IMR-90 (cell line): ENCODE data around the gene PDCD1.

Experiments used
- FOS ChIP-seq: fragments of 150-350 bp; IDR thresholded peaks from 2 replicates; pipeline ENCODE4 v1.6.1; 2016; ENCODE audit warnings: low read depth, low read length
- MAFK ChIP-seq: IDR thresholded peaks from 2 replicates; pipeline ENCODE4 v1.6.1; 2012; ENCODE audit warnings: low read depth, low read length, improper control_type of control experiment
- MAZ ChIP-seq: IDR thresholded peaks from 2 replicates; pipeline ENCODE4 v1.6.1; 2012; ENCODE audit warnings: low read depth, mild to moderate bottlenecking, low read length, improper control_type of control experiment, moderate library complexity, borderline replicate concordance
- POLR2A ChIP-seq: IDR thresholded peaks from 2 replicates; pipeline ENCODE4 v1.6.1; 2012; ENCODE audit warnings: mild to moderate bottlenecking, low read depth, low read length
- RAD21 ChIP-seq: IDR thresholded peaks from 2 replicates; pipeline ENCODE4 v1.6.1; 2012; ENCODE audit warnings: low read length, improper control_type of control experiment
- RCOR1 ChIP-seq: IDR thresholded peaks from 2 replicates; pipeline ENCODE4 v1.6.1; 2012; ENCODE audit warnings: mild to moderate bottlenecking, low read length, improper control_type of control experiment; ENCODE audit not compliant: insufficient replicate concordance
- RFX5 ChIP-seq: IDR thresholded peaks from 2 replicates; pipeline ENCODE4 v1.8.0; 2012; ENCODE audit warnings: low read depth, mild to moderate bottlenecking, low read length, moderate library complexity
- TF ChIP-seq, protein P1 (sequence below): conservative IDR thresholded peaks from 2 replicates; pipeline ENCODE4 v1.5.1; 2012; ENCODE audit warnings: mild to moderate bottlenecking, low read depth, low read length, improper control_type of control experiment
- TF ChIP-seq, protein P2 (sequence below): fragments of 150-350 bp; IDR thresholded peaks from 2 replicates; pipeline ENCODE4 v1.6.1; 2016; ENCODE audit warnings: low read depth, mild to moderate bottlenecking, low read length, moderate library complexity, borderline replicate concordance
- TF ChIP-seq, protein P3 (sequence below): fragments of 150-350 bp; IDR thresholded peaks from 2 replicates; pipeline ENCODE4 v1.6.1; 2017; ENCODE audit warnings: mild to moderate bottlenecking, antibody characterized with exemption, low read length, low read depth

DNA sequence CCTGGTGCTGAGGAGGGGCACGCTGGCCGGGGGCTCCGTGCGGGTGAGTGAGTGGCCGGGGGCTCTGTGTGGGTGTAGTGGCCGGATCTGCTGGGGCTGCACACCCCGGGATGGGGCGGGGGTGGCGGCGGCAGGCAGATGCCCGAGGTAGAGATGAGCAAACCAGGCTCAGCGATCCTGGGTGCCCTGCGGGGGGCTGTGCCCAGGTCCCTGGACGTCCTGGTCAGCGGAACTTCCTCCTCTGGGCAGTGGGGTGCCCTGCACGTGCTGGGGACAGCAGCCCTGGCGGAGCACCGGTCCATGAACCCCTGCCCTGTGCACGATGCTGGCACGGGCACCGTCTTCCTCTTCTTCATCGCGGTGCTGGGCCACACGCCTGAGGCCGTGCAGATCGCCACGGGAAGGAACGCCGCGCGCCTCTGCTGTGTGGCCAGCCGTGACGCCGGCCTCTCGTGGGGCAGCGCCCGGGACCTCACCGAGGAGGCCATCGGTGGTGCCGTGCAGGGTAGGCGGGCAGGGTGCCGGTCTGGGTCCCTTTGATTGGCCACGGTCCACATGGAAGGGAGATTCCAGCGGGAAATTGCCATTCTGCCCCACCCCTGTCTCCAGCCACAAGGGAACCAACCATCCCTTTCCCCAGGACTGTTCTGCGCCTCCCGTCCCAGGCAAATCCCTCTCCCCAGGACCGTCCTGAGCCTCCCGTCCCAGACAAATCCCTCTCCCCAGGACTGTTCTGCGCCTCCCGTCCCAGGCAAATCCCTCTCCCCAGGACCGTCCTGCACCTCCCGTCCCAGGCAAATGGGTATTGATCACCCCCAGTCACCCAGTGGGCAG, 43.8 kb downstream of the PDCD1 start:
- TF ChIP-seq, protein P1, sequence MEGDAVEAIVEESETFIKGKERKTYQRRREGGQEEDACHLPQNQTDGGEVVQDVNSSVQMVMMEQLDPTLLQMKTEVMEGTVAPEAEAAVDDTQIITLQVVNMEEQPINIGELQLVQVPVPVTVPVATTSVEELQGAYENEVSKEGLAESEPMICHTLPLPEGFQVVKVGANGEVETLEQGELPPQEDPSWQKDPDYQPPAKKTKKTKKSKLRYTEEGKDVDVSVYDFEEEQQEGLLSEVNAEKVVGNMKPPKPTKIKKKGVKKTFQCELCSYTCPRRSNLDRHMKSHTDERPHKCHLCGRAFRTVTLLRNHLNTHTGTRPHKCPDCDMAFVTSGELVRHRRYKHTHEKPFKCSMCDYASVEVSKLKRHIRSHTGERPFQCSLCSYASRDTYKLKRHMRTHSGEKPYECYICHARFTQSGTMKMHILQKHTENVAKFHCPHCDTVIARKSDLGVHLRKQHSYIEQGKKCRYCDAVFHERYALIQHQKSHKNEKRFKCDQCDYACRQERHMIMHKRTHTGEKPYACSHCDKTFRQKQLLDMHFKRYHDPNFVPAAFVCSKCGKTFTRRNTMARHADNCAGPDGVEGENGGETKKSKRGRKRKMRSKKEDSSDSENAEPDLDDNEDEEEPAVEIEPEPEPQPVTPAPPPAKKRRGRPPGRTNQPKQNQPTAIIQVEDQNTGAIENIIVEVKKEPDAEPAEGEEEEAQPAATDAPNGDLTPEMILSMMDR = no peak
- TF ChIP-seq MAZ = no peak
- TF ChIP-seq, protein P2, sequence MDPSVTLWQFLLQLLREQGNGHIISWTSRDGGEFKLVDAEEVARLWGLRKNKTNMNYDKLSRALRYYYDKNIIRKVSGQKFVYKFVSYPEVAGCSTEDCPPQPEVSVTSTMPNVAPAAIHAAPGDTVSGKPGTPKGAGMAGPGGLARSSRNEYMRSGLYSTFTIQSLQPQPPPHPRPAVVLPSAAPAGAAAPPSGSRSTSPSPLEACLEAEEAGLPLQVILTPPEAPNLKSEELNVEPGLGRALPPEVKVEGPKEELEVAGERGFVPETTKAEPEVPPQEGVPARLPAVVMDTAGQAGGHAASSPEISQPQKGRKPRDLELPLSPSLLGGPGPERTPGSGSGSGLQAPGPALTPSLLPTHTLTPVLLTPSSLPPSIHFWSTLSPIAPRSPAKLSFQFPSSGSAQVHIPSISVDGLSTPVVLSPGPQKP = no peak
- no peak for TF ChIP-seq FOS
- no peak for TF ChIP-seq MAFK
- no peak for TF ChIP-seq POLR2A
- TF ChIP-seq, protein P3, sequence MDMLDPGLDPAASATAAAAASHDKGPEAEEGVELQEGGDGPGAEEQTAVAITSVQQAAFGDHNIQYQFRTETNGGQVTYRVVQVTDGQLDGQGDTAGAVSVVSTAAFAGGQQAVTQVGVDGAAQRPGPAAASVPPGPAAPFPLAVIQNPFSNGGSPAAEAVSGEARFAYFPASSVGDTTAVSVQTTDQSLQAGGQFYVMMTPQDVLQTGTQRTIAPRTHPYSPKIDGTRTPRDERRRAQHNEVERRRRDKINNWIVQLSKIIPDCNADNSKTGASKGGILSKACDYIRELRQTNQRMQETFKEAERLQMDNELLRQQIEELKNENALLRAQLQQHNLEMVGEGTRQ = no peak
- no peak for TF ChIP-seq RAD21
- TF ChIP-seq RFX5 = no peak
- no peak for TF ChIP-seq RCOR1
